ENCODE measurements around the gene RBM47. TPM values are rescaled to one million over a fixed set of nuclear protein-coding genes. Genes with fewer than 3 reads are reported as not detected.

Gene RBM47
- total RNA-seq, 1 experiment from 2014 or later, result 0.28 TPM

- no peak overlapping the region for H3K27ac ChIP-seq (ENCODE audit: low read depth, low read length, poor library complexity, severe bottlenecking)
- DNase-seq (ENCODE audit: low spot score), result no peak
- intact Hi-C loops (cut with micrococcal nuclease; ENCODE audit: unreplicated experiment), result no loop called here
- no peaks in the 10 kb centered on the region for H3K9me3 ChIP-seq (ENCODE audit: low read depth, low read length, poor library complexity, severe bottlenecking)
- ChIA-PET CTCF (no interaction called here), POLR2A (ENCODE audit: low non-redundant PET) (no interaction called here)
- H3K4me1 ChIP-seq (ENCODE audit: insufficient read depth, low read length, poor library complexity, severe bottlenecking), result no peaks in the 10 kb centered on the region
- no peaks in the 10 kb centered on the region for H3K27me3 ChIP-seq (replicated peaks; ENCODE audit: insufficient read depth, low read depth, low read length, poor library complexity)
- H3K4me3 ChIP-seq (ENCODE audit: low read depth, low read length, poor library complexity, severe bottlenecking), result no peak overlapping the region
- BruUV-seq (replicated peaks), result no TSS peak
- no peak for TF ChIP-seq EZH2 (IDR thresholded peaks at IDR 0.05; ENCODE audit: borderline replicate concordance, low read depth, low read length, poor library complexity, severe bottlenecking)
- no peak for TF ChIP-seq CTCF (conservative IDR thresholded peaks at IDR 0.05; ENCODE audit: low read depth, low read length)
- H3K36me3 ChIP-seq (ENCODE audit: insufficient read depth, low read length, poor library complexity, severe bottlenecking), result no peaks in the 10 kb centered on the region
Measured at GRCh38 chr4:40405193-40405592, 224.5 kb downstream of the RBM47 start.

- intact Hi-C loops (cut with micrococcal nuclease; ENCODE audit: unreplicated experiment), result no loop called here
- POLR2A ChIA-PET (ENCODE audit: low non-redundant PET), result no interaction called here
Measured at GRCh38 chr4:40403081-40403480, 226.6 kb downstream of the RBM47 start.

DNA sequence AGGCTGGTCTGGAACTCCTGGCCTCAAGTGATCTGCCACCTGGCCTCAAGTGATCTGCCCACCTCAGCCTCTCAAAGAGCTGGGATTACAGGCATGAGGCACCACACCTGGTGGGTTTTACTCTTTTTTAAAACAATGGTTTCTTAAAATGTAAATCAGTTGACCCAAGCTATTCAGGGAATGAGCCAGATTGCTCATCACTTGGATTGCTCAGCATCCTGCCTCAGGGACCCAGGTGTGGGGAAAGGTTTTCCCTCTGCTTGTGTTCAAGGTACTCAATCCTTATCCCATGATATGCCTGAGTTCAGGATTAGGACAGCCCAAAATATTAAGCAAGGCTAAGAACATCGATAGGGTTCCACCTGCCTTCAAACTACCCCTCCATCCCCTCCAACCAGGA, 227.1 kb downstream of the RBM47 start:
- H3K36me3 ChIP-seq (ENCODE audit: insufficient read depth, low read length, poor library complexity, severe bottlenecking), result no peaks in the 10 kb centered on the region
- H3K27me3 ChIP-seq (replicated peaks; ENCODE audit: insufficient read depth, low read depth, low read length, poor library complexity), result no peaks in the 10 kb centered on the region
- H3K27ac ChIP-seq (ENCODE audit: low read depth, low read length, poor library complexity, severe bottlenecking), result no peak overlapping the region
- no TSS peak for BruUV-seq (replicated peaks)
- H3K4me3 ChIP-seq (ENCODE audit: low read depth, low read length, poor library complexity, severe bottlenecking), result no peak overlapping the region
- H3K9me3 ChIP-seq (ENCODE audit: low read depth, low read length, poor library complexity, severe bottlenecking), result no peaks in the 10 kb centered on the region
- POLR2A ChIA-PET (ENCODE audit: low non-redundant PET), result no interaction called here
- DNase-seq (ENCODE audit: low spot score), result no peak
- intact Hi-C loops (cut with micrococcal nuclease; ENCODE audit: unreplicated experiment), result no loop called here
- TF ChIP-seq EZH2 (IDR thresholded peaks at IDR 0.05; ENCODE audit: borderline replicate concordance, low read depth, low read length, poor library complexity, severe bottlenecking) (no peak), CTCF (conservative IDR thresholded peaks at IDR 0.05; ENCODE audit: low read depth, low read length) (no peak)
- H3K4me1 ChIP-seq (ENCODE audit: insufficient read depth, low read length, poor library complexity, severe bottlenecking), result no peaks in the 10 kb centered on the region
- CTCF ChIA-PET, result no interaction called here

More at GRCh38 chr4:40403081-40403480, 226.6 kb downstream of the RBM47 start:
- no TSS peak for BruUV-seq (replicated peaks)
- DNase-seq (ENCODE audit: low spot score), result no peak
- CTCF ChIA-PET, result no interaction called here
- Histone ChIP-seq H3K27me3 (replicated peaks; ENCODE audit: insufficient read depth, low read depth, low read length, poor library complexity) (no peaks in the 10 kb centered on the region), H3K27ac (ENCODE audit: low read depth, low read length, poor library complexity, severe bottlenecking) (no peak overlapping the region), H3K36me3 (ENCODE audit: insufficient read depth, low read length, poor library complexity, severe bottlenecking) (no peaks in the 10 kb centered on the region), H3K9me3 (ENCODE audit: low read depth, low read length, poor library complexity, severe bottlenecking) (no peaks in the 10 kb centered on the region), H3K4me3 (ENCODE audit: low read depth, low read length, poor library complexity, severe bottlenecking) (no peak overlapping the region), H3K4me1 (ENCODE audit: insufficient read depth, low read length, poor library complexity, severe bottlenecking) (no peaks in the 10 kb centered on the region)
- TF ChIP-seq EZH2 (IDR thresholded peaks at IDR 0.05; ENCODE audit: borderline replicate concordance, low read depth, low read length, poor library complexity, severe bottlenecking) (no peak), CTCF (conservative IDR thresholded peaks at IDR 0.05; ENCODE audit: low read depth, low read length) (no peak)
